Right renal pelvis (tissue), 4 donors: ENCODE data around the gene TUBG2. TPM values are rescaled to one million over a fixed set of nuclear protein-coding genes. Genes with fewer than 3 reads are reported as not detected.
"Not testable (repeated sequence)": the region's sequence is repeated elsewhere in the genome, so short reads cannot be mapped to it uniquely, and the experiment has no call there.

ENCODE experiments used
- DNase-seq, 4 donors: peaks; one replicate each; pipeline ENCODE4 v3.0.0-alpha.2; 2013; ENCODE audit warnings: low read depth in 4 of 4, low spot score in 3 of 4, missing footprints in 1 of 4
- polyA plus RNA-seq, 4 donors: library from polyadenylated mRNA; unstranded; fragments of 120-200 nt; gene quantifications; one replicate each; pipeline ENCODE4 v1.2.1, GENCODE V29; 2013; ENCODE audit not compliant: insufficient read length in 4 of 4

Gene TUBG2
- polyA plus RNA-seq, 4 donors = 21.6 to 28.1 (median 25.9) TPM

- DNase-seq = no peak
Measured at GRCh38 chr17:42653179-42654124, 5.6 kb upstream of the TUBG2 start.

DNA sequence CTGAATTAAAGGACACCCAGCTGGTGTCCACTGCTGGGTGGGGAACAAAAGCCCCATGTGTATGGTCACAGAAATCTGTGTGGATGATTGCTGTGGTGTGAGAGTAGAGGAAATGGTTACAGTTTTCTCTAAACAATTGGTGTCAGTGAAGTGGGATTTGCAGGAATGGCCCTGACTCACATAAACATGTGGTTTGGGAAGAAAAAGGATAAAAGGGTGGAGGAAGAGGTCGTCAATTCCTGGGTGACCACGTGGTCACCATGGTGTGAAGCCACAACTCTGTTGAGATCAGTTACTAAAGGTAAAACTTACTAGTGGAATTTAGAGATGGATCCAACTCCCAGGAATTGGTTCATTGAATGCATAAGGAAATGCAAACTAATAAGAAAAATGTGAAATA lies 3.6 kb upstream of the TUBG2 start:
- no peak for DNase-seq

DNA sequence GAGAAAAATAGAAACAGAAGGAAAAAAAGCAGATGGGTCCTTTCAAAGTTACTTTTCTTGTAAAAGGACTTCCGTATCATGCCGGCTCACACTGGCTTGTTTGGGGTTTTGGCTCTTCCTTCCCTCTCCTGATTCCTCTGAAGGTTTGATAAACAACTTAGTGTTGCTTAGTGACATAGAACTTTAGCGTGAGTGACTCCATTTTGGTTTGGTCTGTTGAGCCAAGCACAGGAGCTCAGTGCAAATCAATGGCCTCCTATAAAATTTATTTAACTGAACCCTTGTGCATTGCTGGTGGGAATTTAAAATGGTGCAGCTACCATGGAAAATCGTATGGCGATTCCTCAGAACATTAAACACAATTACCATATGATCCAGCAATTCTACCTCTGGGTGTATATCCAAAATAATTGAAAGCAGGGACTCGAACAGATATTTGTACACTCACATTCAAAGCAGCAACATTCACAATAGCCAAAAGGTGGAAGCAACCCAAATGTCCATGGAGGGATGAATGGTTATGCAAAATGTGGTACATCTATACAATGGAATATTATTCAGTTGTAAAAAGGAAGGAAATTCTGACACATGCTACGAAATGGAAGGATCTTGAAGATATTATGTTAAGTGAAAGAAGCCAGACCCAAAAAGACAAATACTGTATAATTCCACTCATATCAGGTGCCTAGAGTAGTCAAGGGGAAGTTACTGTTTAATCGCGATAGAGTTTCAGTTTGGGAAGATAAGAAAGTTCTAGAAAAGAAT lies 1.1 kb upstream of the TUBG2 start:
- no peak for DNase-seq

DNA sequence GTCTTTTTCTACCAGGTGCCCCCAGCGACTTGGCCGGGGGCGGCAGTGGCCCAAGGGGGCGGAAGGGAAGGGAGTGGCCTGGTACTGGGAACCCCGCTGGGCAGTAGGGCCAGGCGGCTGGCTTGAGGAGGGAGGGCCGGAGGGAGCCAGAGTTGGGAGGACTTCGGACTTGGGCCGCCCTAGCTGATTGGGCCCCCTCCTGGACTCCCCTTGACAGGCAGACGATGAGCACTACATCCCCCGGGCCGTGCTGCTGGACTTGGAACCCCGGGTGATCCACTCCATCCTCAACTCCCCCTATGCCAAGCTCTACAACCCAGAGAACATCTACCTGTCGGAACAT lies 819 bp downstream of the TUBG2 start:
- not testable (repeated sequence) for DNase-seq

- DNase-seq = no peak
Measured at GRCh38 chr17:42660692-42661345, 1.7 kb downstream of the TUBG2 start.

DNA sequence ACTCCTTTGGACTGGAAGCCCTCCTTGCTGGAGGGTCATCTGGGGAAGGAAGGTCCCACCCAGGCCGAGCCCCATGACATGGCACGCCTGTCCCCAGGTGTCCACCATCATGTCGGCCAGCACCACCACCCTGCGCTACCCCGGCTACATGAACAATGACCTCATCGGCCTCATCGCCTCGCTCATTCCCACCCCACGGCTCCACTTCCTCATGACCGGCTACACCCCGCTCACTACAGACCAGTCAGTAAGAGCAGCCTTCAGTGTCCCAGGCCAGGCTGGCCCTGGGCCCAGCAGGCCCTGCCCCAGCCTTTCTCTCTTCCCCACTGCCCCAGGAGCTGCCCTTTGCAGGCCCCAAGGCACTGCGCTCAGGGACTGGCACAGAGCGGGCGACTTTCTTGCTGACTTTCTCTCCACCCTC lies 6.5 kb downstream of the TUBG2 start:
- no peak for DNase-seq

DNA sequence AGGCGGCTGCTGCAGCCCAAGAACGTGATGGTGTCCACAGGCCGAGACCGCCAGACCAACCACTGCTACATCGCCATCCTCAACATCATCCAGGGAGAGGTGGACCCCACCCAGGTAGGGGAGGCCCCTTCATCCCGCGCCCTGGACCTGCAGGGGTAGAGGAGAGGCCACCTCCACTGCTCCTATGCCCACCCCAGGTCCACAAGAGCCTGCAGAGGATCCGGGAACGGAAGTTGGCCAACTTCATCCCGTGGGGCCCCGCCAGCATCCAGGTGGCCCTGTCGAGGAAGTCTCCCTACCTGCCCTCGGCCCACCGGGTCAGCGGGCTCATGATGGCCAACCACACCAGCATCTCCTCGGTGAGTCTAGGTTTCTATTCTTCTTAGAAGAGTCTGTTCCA lies 7.0 kb downstream of the TUBG2 start:
- DNase-seq = not testable (repeated sequence)

GRCh38 chr17:42667088-42667951 lies 8.2 kb downstream of the TUBG2 start:
- no peak for DNase-seq

- no peak for DNase-seq
Measured at GRCh38 chr17:42669705-42669976, 10.6 kb downstream of the TUBG2 start.

DNA sequence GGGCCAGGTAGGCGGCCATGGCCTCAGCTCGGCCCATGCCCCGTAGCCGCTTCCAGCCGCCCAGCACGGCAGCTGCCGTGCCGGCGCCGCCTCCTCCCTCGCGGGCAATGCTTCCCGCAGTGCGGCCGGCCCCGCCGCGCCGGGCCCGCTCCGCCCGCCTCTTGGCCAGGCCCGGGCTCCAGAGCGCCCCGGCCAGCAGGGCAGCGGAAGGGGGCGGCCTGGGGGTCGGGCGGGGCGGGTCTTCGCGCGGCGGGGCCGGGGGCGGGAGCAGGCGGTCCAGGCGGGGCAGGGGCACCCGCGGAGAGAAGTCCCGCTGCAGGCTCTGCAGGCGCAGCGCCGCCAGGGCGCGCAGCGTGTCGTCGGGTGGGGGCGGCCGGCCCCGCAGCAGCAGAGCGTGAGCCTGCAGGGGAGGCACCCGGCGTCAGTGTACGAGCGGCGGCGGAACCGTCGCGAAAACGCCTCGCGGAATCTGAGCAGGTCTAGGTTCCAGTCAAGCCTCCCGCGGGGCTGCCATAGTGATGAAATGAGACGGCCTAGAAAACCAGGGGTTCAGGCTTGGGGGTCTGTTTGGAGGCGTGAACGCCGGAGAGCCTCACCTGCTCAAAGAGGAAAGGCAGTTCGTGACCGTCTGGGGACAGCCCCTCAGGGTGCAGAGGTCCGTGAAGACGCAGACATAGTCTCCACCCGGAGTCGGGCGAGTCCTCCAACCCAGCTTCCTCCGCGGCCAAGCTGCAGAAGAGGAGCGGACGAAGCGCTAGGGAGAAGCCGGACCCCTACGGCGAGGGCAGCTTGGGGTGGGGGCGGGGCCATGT lies 11.1 kb downstream of the TUBG2 start:
- no peak for DNase-seq

DNA sequence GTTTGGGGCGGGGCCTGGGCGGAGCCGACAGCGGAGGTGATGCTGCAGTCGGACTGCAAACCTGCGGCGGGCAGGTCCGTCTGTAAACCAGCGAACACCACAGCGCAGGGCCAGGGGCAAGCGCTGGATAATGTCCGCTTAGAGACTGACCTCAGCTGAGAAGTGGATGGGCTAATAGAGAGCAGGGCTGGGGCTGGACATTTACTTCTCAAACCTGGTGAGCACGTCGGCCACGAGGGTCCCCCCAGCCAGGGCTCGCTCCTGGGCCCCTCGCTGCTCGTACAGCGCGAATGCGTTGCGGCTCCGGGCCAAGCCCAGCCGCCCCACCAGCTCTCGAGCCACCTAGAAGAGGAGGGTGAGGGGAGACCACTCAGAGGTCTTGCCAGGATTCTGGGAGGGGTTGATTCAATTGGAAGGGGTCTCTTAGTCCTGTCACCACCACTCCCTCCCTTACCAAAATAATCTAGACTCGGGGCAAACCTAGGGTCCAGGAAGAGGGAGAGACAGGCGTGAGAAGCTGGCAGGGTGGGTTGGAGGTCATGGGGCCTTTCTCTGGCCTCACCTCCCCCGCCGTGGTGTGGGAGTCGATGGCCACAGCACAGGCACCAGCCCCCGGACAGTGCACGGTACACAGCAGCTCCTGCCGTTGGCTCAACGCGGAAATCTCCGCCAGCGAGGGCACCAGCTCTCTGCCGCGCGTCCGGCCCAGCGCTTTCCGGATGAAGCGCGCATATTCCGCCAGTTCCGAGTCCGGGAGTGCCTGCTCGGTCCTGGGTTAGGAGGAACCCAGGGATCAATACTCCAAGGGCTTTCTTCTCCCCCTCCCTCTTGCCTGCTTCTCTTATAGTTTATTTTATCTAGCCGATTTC lies 11.9 kb downstream of the TUBG2 start:
- no peak for DNase-seq

GRCh38 chr17:42672038-42672437 lies 13.0 kb downstream of the TUBG2 start:
- DNase-seq = no peak

- DNase-seq = no peak
Measured at GRCh38 chr17:42673266-42673884, 14.3 kb downstream of the TUBG2 start.

GRCh38 chr17:42673885-42674754 lies 15.0 kb downstream of the TUBG2 start:
- no peak for DNase-seq

DNA sequence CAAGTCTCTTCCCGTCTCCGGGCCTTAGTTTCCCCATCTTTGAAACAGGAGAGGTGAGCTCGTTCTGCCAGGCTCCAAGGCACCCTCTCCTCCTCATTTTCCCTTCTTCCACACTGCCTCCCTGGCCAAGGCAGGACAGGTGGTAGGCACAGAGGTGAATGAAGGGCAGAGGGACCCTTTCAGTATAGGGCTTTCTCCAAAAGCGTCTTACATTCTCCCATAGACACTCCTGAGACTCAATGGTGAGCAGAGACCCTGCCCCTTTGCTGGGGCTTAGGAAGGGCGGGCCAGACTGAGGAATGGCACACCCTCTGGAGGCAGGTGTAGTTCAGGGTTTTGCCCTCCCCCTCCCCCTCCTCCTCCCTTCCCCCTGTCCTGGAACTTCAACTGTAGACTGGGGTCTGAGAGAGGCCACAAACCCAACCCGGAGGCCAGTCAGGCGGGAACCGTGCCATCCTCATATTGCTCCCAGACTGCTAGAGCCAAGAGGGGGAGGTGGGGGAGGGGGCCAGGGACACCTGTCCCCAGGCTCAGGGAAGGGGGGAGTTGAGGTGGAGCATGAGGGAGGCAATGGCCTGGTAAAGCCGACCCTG lies 15.8 kb downstream of the TUBG2 start:
- DNase-seq = no peak

DNA sequence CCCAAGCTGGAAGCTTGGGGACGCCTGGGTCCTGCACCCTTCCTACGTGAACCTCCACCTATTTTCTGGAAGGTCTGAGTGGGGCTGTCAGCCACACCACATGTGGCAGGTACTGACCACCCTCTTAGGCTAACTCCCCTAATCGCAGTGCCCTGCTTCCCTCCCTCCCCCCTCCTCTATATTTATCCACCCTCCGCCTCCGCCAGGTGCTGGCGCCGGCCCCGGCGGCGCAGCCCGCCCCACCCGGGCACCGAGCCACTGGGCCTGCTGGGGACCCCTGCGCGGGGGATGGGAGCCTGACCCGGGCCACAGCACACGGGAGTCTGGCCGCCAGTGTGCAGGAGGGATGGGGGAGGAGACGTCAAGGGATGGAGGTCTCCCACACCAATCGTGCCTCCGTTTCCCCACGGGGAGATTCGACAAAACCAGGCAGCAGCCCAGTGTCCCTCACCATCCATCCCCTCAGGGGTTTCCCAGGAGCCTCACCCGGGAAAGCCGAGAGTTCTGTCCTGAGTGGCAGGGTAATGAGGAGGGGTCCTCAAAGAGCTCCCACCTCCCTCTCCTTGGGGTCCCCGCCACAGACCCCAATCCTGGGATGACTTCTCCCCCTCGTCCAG lies 16.4 kb downstream of the TUBG2 start:
- DNase-seq = no peak
